Esophagus muscularis mucosa (tissue), 3 donors: ENCODE results near the gene HSPG2.

Experiments
- POLR2AphosphoS5 ChIP-seq, 2 donors: sonication (generic); formaldehyde crosslinking; IDR thresholded peaks; one replicate each; pipeline ENCODE4 v1.6.1; 2017; ENCODE audit warnings: antibody characterized with exemption in 2 of 2
- TF ChIP-seq, protein P1 (sequence below), 3 experiments: fragments of 200-600 bp in 2 of 3; fragments of 450-650 bp in 1 of 3; sonication (generic) in 2 of 3; IDR thresholded peaks; one replicate each; pipeline ENCODE4 v1.5.1; 2017 to 2019; ENCODE audit warnings: antibody characterized with exemption in 3 of 3, mild to moderate bottlenecking in 2 of 3, moderate library complexity in 1 of 3

DNA sequence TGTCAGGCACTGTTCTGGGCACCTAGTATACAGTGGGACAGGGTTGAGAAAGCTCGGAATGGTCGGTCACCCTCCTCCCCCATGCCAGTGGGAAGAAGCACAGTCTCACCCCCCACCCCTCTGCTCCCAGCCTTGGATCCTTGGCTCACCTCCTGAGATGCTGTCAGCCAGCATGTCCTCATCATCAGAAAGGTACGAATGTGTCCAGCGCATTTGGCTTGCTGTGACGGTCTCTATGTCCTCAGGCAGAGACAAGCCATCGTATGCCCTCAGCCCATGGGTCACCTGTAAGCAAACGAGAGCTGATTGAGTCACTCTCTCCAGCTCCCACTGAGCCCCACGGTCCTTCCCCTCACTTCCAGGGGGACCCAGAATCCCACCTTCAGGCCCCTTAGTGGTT is 41.1 kb downstream of the HSPG2 start:
- TF ChIP-seq POLR2AphosphoS5 (IDR thresholded peaks at IDR 0.05) = peak; percentile 41 to 63
- TF ChIP-seq, protein P1, sequence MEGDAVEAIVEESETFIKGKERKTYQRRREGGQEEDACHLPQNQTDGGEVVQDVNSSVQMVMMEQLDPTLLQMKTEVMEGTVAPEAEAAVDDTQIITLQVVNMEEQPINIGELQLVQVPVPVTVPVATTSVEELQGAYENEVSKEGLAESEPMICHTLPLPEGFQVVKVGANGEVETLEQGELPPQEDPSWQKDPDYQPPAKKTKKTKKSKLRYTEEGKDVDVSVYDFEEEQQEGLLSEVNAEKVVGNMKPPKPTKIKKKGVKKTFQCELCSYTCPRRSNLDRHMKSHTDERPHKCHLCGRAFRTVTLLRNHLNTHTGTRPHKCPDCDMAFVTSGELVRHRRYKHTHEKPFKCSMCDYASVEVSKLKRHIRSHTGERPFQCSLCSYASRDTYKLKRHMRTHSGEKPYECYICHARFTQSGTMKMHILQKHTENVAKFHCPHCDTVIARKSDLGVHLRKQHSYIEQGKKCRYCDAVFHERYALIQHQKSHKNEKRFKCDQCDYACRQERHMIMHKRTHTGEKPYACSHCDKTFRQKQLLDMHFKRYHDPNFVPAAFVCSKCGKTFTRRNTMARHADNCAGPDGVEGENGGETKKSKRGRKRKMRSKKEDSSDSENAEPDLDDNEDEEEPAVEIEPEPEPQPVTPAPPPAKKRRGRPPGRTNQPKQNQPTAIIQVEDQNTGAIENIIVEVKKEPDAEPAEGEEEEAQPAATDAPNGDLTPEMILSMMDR (IDR thresholded peaks at IDR 0.05) = no peak
